Omental fat pad (tissue), 4 donors: ENCODE results near the gene LRRC51. TPM values are rescaled to one million over a fixed set of nuclear protein-coding genes. Genes with fewer than 3 reads are reported as not detected.

Source experiments
- ATAC-seq: fragments of 150-250 bp; one replicate; pipeline ENCODE4 v1.9.1; 2016; ENCODE audit warnings: mild to moderate bottlenecking, moderate library complexity; ENCODE audit not compliant: low FRiP score
- DNase-seq: peaks from one replicate; pipeline ENCODE4 v3.0.0-alpha.2; 2019; ENCODE audit warnings: low spot score
- total RNA-seq, 4 donors: library from RNA; depleted of rRNA; stranded (reverse); fragments of >200 nt; gene quantifications; one replicate each; pipeline ENCODE4 v1.1.0, GENCODE V29; 2016
- TF ChIP-seq, protein P1 (sequence below), 3 donors: fragments of 450-650 bp; IDR thresholded peaks; one replicate each; pipeline ENCODE4 v1.5.1; 2016 to 2017; ENCODE audit warnings: antibody characterized with exemption in 3 of 3, mild to moderate bottlenecking in 3 of 3, moderate library complexity in 2 of 3

LRRC51 gene
- total RNA-seq, 4 donors from 2014 or later: 4.0 to 10.0 (median 5.4) TPM

GRCh38 chr11:72061739-72062396 lies 18.8 kb upstream of the LRRC51 start:
- TF ChIP-seq, protein P1, sequence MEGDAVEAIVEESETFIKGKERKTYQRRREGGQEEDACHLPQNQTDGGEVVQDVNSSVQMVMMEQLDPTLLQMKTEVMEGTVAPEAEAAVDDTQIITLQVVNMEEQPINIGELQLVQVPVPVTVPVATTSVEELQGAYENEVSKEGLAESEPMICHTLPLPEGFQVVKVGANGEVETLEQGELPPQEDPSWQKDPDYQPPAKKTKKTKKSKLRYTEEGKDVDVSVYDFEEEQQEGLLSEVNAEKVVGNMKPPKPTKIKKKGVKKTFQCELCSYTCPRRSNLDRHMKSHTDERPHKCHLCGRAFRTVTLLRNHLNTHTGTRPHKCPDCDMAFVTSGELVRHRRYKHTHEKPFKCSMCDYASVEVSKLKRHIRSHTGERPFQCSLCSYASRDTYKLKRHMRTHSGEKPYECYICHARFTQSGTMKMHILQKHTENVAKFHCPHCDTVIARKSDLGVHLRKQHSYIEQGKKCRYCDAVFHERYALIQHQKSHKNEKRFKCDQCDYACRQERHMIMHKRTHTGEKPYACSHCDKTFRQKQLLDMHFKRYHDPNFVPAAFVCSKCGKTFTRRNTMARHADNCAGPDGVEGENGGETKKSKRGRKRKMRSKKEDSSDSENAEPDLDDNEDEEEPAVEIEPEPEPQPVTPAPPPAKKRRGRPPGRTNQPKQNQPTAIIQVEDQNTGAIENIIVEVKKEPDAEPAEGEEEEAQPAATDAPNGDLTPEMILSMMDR (IDR thresholded peaks at IDR 0.05): no peak
- DNase-seq (no peak), ATAC-seq (no peak)

- DNase-seq: no peak
- no peak for ATAC-seq
Measured at GRCh38 chr11:72066855-72067254, 13.8 kb upstream of the LRRC51 start.

GRCh38 chr11:72067266-72067665 lies 13.4 kb upstream of the LRRC51 start:
- TF ChIP-seq, protein P1 (IDR thresholded peaks at IDR 0.05): no peak

More at GRCh38 chr11:72066855-72067254, 13.8 kb upstream of the LRRC51 start:
- TF ChIP-seq, protein P1 (IDR thresholded peaks at IDR 0.05): no peak

DNA sequence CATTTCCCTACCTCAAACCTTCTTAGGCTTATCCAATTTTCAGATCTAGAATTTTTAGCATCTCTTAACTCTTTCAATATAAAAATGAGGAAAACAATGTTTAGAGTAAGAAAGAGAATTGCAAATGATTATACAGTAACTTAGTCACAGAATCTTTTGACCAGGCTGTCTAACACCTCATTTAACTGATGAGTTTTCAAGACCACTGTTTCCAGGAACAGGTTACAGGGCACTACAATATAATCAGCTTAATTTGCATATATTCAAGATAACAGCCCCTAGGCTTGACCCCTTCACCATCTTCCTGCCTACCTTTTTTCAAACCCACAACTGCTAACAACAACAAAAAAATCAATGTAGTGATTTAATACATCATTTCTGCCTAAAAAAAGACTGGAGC lies 13.0 kb upstream of the LRRC51 start:
- ATAC-seq (no peak), DNase-seq (no peak)
- TF ChIP-seq, protein P1 (IDR thresholded peaks at IDR 0.05): no peak

More at GRCh38 chr11:72067266-72067665, 13.4 kb upstream of the LRRC51 start:
- ATAC-seq (no peak), DNase-seq (no peak)

DNA sequence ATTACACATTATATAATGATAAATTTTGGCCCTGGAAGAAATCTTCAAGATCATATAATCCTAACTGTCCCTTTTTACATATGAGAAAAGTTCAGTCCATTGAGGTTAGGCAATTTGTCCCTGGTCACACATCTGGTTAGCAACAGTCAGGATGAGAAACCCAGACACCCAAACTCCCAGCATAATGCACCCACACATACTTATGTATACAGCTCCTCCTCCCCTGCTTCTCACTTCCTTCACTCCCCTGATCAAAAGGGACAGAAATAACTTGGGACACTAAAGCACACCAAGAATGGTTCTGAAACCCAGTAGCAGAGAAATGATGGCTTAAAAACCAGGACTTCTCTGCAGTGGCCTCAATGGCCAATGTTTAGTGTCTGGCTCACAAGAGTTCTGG lies 11.4 kb upstream of the LRRC51 start:
- TF ChIP-seq, protein P1 (IDR thresholded peaks at IDR 0.05): no peak
- ATAC-seq: no peak
- DNase-seq: no peak

- ATAC-seq (peak; percentile 100), DNase-seq (peak; percentile 82)
- TF ChIP-seq, protein P1 (IDR thresholded peaks at IDR 0.05): no peak
Measured at GRCh38 chr11:72069787-72070251, 10.8 kb upstream of the LRRC51 start.

GRCh38 chr11:72070491-72070890 lies 10.2 kb upstream of the LRRC51 start:
- DNase-seq (no peak), ATAC-seq (no peak)
- TF ChIP-seq, protein P1 (IDR thresholded peaks at IDR 0.05): no peak
